SKM-1 (cell line): ENCODE data around the gene PRKN.

Experiments
- DNase-seq: peaks from one replicate; lab custom pipeline; 2025; ENCODE audit not compliant: unreplicated experiment; lab: John Stamatoyannopoulos, UW

Gene PRKN

DNA sequence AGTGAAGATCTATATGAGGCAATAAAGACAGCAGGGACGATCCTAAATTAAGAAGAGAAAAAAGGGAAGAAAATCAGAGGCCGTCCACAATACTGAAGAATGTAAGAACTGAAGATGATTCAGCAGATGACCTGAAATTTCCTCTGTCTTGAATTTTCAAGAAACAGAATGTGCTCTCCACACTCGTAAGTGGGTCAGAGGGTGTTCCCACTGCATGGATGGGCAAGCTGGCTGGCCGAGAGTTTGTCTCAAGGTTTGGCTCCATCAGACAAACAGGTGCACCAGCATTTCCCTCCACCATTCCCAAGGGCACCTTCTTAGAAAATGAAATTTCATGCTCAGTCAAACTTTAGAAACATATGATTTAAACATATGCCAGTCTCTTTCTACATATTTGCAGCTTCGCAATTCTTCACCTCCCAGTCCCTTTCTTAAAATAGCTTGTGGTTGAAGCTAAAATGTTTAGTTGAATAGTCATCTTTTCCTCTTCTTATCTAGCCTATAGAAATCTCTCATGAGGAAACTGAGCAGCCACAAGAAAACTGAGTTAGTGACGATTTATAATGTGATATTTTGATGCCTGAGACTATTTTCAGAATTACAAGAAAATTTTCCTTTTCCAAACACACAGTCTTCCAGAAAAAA, 576.4 kb downstream of the PRKN start:
- peak; percentile 77 for DNase-seq

DNA sequence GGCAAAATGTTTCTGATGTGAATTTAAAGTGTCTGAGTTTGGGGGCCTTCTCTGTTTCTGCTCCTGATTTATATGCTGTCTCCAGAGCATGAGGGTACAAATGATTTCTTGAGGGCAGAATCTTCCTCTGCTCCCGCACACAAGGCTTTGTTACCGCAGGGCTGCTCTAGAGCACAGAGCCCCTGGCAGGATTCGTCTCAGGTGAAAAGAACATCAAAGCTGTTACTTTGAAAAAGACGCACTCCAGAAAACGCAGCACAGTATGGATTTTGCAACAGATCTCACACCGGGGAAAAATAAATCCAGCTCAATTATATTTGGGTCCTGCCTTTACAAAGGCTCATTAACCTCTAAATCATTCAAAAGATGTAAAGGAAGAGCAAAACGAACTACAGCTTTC, 577.3 kb downstream of the PRKN start:
- DNase-seq = no peak

DNA sequence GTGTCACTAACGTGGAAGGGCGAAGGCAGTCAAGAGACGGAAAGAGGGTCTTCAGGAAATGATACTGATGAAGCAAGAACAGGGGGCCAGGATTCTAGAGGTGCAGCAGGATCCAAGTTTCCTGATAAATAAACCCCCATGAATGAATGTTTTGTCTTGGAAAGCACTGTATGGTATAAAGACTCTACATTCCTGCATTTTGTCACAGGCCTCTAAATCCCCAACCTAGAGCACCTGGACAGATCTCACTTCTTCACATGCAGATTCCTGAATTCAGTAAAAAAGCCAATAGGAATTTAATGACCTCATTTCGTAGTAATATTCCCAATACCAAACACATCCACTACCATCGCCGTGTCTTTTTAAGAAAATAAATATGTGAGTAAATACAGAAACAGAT, 577.8 kb downstream of the PRKN start:
- no peak for DNase-seq

DNA sequence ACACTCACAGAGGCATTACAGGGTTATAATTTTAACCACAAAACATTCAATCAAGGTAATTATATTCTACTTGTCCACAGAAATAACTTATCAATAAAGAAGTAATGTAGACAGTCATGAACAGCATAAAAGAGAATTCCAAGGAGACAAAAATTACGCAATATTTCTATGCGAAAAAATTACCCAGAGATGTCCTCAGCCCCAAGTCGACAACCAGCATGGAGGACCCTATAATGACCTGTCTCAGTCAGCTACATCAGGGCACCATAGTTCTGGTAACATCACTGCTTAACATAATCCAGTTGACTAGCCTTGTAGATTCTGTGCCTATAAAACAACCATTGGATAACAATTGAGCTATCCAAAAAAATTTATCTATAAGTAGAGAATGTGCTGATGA, 579.8 kb downstream of the PRKN start:
- DNase-seq = no peak

DNA sequence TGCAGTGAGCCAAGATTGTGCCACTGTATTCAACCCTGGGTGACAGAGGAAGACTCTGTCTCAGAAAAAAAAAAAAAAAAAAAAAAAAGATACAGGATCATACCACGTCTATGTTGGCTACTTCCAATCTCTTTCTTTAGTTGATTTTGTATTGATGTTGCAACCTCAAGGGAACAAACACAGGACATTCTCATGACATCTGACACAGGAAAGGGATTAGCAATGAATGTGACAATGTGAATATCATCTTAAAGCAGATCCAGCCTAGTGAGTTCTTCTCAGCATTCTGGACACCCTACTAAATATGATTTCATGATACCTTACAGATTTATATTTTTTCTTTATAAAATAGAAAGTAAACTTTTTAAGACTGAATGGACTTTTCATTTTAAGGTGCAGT, 580.3 kb downstream of the PRKN start:
- DNase-seq = no peak

DNA sequence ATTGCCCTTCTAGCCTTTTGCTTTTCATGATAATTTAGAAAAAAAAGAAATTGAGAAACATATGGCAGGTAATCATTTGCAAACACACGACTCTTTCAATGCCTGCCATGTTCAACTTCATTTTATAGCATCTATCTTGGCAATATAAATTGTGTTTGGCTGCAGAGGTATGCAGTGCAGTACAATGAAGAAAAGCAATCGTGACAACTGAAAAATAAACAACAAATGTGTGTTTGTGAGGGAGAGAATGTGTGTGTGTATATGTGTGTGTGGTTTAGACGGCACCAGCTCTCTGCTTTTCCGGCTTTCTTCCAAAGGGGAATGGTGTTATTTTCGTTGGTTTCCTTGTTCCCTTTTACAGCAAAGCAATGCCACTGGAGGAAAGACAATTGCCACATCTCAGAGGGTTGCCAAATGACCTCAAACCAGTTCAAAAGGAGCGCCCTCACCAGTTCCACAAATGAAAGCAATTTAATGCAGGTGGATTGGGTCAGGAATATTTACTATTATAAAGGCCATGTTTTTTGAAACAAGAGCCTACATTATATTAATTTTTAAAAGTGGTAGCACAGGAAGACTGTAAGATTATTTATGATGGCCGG, 587.2 kb downstream of the PRKN start:
- peak; percentile 26 for DNase-seq

DNA sequence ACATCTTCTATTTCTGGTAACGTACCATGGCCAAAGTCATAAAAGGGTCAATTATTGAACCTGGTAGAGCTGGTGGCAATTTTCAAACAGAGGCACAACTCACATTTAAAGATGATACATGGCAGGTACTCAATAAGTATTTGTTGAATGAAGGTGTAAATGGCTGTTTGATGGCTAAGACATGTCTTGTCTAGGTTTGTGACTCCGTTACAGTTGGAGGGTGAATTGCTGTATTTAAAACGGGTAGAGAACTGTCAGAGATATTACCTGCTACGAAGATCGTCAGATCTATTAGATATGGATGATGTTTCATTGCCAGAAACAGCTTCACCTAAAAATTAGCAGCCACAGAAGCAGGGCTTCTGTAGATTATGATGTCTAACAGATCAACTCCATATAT, 601.9 kb downstream of the PRKN start:
- no peak for DNase-seq

DNA sequence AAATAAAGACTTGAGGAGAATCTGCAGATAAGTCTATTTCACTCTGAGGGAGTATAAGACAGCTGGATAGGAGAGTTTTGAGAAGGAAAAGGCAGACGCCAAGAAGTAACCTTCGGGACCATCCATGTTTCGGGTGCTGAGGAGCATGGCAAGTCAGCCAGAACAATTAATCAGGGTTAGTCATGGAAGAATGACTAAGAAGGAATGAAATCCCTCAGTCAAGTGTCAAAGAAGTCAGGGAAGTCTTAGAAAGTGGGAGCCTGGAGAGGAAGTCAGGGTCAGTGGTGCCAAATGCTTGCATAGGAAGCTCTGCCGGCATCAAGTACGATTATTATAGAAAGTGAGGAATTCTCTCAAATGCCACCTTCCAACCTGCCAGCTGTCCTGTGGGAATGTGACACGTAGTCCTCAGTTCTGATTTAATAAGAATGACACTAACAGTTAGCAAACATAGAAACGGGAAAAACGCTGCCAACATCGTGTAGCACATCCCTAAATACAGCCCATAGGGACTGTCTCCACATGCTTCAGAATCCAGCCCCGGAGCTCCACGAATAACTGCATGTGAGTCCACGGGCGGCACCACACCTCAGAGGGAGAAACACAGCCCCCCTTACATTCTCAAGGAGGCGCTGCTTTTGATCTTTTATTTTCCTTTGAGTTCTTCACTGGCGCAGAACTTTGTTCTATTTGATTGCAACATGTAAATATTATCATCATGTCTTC, 602.7 kb downstream of the PRKN start:
- DNase-seq = no peak

DNA sequence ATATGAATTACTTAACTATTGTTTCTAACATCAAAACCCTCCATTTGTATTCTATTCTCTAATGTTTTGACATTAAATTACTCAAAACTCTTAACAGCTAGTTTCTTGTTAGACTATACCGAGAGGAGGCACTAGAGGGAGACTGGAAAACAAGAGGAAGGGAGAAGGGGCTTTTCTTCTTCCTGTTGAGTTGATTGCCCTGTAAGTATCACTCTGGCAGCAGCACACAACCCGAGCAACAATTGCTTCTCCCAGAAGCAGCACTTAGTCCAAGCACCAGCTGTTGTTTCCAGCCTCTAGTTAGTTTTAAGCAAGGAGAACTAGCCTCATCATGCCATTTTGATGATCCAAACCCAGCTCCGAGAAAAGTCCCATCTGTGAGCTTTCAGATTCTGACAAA, 603.8 kb downstream of the PRKN start:
- peak; percentile 3 for DNase-seq

DNA sequence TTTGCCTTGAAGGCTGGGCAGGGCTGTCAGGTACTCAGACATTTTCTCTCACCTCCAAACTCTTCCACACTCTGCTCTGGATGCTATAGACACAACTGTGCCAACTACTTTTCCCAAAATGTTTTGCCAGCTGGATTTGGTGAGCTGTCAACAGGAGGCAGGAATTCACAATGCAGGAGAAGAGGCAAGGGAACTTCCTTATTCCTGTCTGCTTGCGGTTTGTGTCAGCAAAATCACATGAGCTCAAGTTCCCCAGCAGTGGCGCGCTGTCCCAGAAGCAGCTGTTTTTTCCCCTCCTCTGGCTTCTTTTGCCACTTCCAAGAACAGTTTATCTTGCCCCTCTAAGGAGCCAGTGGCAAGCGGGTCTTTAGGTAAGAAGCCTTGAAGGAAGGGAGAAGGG, 608.2 kb downstream of the PRKN start:
- peak; percentile 2 for DNase-seq

DNA sequence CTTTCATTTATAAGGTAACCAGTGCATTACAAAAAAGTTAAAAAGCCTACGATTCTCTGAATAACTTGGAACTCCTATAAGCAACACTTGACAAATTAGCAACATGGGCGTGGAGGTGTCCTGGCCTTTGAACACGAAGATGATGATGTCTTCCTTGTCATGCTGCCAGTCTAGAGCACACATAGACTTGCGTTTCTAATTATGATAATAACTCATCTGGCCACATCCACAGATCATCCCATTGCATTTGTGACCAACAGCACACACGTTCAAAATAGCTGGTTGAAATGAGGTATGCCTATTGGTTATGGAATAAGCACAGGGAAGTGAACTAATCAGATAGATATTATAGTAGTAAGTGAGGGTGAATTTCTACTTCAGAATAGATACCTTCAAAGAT, 608.9 kb downstream of the PRKN start:
- no peak for DNase-seq

DNA sequence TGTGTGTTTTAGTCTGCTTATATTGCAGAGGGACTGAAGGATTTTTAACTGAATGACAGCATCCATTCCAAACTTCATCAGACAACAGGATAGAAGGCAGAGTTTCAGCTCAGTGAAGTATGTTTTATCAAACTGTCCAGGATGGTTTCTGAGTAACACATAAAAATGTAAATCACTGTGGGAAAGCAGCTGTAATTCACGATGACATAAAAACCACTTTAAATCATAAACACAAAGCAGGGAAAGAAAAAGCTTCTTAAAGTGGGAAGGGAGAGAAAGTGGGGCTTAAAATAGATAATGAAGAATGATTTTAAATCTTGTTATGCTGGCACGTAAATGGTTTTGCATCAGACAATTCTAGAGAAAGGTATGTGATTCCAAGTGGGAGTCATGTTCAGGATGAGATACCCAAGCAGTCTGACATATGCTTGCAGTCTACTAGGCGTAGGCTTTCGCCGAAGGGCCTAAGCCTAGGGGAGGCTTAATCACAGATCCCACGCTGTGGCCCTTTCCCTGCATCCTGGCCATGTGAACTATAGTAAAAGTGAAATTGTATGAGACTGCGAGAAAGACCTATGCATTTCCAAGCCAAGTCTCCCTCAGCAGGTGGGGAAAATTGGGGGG, 610.6 kb downstream of the PRKN start:
- DNase-seq = no peak

DNA sequence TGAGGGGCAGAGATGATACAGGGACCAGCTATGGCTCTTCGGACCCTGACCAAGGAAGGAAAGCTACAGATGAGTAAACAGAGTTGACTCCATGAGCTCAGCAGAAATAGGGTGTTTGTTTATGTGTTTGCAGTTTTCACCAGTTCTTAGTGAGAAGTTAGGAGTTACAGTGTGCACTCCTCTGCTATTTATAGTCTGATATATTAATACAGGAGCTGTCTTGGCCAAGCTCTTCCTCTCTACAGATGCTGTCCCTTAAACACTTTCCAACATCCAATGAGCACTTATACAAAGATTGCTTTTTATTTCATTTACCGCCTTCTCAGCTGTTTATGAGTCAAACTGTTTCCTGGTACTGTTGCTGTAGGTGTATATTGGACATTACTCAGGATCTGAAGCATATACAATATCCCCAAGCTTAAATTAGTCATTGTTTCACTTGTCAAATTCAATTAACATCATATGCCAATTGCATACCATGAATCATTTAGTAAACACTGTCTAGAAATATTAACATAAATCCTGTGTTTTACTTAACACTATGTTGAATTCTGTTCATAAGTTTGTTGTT, 618.0 kb downstream of the PRKN start:
- no peak for DNase-seq

DNA sequence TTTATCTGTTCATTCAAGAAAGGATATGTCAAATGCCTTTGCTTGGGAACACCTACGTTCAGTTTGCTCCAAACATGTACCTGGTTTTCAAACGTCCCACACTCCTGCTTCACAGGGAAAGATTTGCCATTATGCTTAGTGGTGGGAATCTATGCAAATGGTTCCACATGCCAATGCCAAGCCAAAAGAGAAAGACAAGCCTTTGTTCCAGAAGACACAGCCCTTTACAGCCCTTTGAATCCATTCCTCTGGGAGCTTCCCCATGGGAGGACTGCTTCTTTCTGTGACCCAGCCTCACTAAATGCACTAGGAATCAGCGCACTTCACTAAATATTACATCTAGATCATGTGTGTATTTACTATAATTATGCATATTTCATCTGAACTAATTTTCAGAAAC, 619.5 kb downstream of the PRKN start:
- DNase-seq = no peak

DNA sequence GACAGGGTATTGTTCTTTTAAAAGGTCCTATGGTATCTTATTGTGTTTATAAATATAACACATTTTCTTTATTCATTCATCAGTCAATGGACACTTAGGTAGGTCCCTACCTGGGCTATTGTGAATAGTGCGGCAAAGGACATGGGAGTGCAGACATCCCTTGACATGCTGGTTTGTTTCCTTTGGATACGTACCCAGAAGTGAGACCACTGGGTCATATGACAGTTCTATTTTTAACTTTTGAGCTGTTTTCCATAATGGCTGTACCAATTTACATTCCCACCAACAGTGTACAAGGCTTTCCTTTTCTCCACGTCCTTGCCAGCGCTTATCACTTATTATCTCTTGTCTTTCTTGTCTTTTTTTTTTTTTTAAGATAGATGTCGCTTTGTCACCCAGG, 627.5 kb downstream of the PRKN start:
- no peak for DNase-seq

DNA sequence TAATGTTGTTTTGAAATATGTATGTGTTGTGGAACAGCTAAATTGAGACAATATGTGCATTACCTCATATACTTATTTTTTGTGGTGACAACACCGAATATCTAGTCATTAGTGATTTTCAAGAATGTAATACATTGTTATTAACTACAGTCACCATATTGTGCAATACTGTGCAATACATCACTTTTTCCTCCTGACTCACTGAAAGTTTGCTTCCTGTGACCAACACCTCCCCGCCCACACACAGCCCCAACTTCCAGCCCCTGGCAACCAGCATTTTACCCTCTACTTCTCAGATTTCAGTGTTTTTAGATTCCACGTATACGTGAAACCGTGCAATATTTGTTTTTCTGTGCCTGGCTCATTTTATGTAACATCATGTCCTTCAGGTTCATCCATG, 627.9 kb downstream of the PRKN start:
- DNase-seq = peak; percentile 74

DNA sequence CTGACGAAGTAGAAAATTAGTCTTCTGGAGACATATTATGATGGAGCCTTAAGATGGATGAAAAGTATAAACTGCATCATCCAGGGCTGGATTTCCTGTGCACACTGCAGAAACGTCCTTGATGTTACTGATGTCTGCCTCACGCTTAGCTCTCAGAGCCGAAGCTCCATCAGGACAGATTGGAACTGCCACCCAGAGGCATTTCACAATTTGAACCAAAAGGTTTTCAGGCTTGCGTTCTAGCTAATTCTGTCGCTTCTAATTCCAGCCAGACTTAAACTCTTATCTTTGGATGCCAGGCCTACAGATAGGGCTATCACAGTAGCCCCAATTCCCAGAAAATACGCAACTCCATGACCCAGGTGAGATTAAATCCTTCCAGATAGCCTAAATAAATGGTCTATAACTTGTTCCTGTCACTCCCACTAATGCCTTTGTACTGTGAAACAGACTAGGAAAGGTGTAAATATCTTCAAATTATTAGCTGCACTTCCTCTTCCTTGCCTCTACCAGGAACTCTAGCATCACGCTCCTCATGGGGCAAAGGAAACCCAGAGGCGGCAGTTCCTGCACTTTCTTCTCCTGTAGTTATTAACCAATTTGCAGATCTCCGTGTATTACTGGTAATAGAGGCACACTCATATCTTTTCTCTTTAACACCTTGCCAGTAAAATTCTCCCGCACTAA, 634.6 kb downstream of the PRKN start:
- DNase-seq = no peak

DNA sequence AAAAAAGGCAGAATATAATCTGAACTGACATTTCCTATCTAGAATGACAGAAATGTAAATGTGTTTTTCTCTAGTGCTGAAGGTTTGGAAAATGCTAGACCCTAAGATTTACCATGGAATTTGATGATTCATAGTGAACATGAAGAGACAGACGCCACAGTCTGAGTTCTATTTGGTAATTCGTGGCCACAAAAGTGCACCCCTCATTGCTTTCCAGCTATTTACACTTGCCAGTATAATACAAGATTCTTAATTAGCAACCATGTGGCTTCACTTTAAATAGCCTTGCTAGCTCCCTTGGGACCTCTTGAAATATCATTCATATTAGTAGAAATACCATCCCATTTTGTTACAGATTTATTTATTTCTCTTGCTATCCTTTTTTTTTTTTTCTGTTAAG, 636.8 kb downstream of the PRKN start:
- no peak for DNase-seq

DNA sequence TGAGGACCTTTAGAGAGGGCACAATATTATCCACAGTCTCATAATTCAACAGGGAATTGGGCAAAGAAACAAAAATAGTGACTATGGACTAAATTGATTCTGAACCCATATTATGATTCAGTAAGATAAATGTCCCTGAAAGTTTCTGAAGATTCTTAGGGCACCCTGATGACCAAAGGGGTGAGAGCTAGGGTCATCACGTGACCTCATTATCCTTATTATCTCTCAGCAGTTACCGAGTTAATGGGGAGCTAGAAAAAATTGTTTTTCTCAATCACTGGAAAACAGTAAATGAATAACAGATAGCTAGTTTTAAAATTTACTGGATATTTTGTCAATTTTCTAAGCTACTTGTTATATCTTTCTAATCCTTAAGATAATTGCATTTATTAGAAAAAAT, 639.5 kb downstream of the PRKN start:
- no peak for DNase-seq

DNA sequence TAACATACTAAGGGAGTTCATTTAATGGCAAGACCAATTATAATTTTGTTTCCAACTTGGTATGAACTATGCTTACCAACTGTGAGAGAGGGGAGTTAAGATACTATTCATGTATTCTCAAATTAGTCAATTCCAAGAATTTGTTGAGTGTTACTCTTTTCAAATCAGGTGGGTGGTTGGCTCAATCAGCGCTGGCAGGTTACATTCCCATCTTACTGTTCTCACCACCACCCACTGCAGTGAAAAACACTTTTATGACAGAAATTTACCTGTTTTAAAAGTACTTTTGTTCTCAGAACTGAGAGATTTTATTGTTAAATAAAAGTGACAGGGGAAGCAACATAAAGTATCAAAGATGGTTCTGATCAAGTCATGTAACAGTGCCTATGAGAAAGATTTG, 642.0 kb downstream of the PRKN start:
- no peak for DNase-seq

DNA sequence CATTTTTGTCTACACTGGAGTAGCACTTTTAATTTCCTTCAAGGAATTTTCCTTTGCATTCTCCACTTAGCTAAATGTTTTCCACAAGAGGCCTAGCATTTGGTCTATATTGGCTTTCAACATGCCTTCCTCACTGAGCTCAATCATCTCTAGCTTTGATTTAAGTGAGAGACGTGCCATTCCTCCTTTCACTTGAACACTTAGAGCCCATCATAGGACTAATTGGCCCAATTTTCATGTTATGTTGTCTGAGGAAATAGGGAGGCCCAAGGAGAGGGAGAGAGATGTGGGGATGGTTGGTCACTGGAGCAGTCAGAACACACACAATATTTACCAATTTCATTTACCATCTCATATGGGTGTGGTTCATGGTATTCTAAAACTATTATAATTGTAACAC, 645.0 kb downstream of the PRKN start:
- no peak for DNase-seq
